ENCODE results near the gene NHSL1. TPM values are rescaled to one million over a fixed set of nuclear protein-coding genes. Genes with fewer than 3 reads are reported as not detected.

Gene NHSL1
- total RNA-seq, 1 donor from 2014 or later = 15.4 TPM

- no peak for DNase-seq (ENCODE audit: low read depth, low spot score)
Observed at GRCh38 chr6:138524526-138524925, 25.2 kb upstream of the NHSL1 start.

- no peak for DNase-seq (ENCODE audit: low read depth, low spot score)
Observed at GRCh38 chr6:138523347-138524210, 24.3 kb upstream of the NHSL1 start.

GRCh38 chr6:138522611-138523010 lies 23.3 kb upstream of the NHSL1 start:
- no peak for DNase-seq (ENCODE audit: low read depth, low spot score)

- DNase-seq (ENCODE audit: low read depth, low spot score) = no peak
Observed at GRCh38 chr6:138521790-138522189, 22.5 kb upstream of the NHSL1 start.

GRCh38 chr6:138520463-138520862 lies 21.2 kb upstream of the NHSL1 start:
- DNase-seq (ENCODE audit: low read depth, low spot score) = no peak

- DNase-seq (ENCODE audit: low read depth, low spot score) = no peak
Observed at GRCh38 chr6:138518054-138518453, 18.8 kb upstream of the NHSL1 start.

GRCh38 chr6:138517635-138518034 lies 18.3 kb upstream of the NHSL1 start:
- no peak for DNase-seq (ENCODE audit: low read depth, low spot score)

DNA sequence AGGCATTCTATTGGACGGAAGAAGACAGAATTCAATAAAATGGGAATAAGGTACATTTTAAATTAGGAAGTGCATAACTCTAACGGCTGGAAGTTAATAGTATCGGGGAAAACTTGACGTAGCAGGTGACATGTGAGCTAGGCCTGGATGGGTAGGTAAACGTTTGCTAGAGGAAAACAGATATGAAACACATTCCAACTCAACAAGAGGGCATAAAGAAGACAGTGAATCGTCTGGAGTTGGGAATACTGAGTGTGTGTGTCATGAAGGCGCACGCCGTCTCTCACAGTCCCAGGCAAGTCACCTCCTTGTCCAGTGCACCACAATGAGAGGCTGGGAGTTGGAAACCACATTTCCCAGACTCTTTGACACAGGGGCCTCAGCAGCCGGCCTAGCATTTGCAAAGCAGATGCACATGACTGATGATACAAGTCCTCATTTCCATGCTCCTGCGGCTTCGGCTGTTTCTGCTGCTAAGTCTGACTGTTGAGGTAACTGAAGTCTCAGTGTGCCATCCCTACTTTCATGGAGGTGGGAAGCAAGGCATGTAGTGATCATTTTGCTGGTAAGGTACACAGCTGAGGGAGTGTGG lies 16.5 kb upstream of the NHSL1 start:
- no peak for DNase-seq (ENCODE audit: low read depth, low spot score)

- DNase-seq (ENCODE audit: low read depth, low spot score) = no peak
Observed at GRCh38 chr6:138514860-138515540, 15.7 kb upstream of the NHSL1 start.

DNA sequence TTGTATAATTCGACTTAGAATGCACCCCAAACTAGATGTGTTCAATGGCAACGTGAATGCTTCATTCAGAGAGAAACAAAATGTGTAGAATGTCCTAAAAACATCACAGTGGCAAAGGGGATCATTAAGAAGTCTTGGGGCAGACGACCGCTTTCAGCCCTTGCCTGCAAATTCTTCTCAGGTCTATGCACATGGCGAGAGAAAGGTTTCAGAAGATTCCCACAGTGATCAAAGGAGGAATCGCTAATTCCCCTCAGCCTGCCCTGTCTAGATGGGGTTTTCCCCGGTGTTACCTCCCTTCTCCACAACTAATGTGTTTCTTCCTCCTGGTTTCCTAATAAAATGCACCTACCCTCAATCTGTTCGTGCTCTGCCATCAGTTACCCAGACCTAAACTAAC lies 13.3 kb upstream of the NHSL1 start:
- no peak for DNase-seq (ENCODE audit: low read depth, low spot score)

DNA sequence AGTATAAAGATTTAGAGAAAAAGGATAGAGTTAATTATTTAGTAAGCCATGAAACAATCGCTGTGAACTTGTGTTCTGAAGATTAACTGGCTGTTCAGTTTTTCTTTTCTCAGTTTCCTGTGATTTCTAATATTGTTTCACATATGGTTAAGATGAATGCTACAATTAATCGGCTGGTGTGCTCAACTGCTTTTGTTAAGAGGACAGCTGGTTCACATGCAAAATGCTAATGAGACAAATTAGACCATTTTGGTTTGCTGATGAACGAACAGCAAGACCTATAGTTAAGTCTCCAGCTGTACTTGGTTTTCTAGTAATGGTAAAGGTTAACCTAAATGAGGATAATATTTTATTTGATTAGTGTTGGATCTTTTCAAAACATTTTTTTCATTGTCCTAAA lies 10.8 kb upstream of the NHSL1 start:
- no peak for DNase-seq (ENCODE audit: low read depth, low spot score)

- DNase-seq (ENCODE audit: low read depth, low spot score) = no peak
Observed at GRCh38 chr6:138509371-138509770, 10.1 kb upstream of the NHSL1 start.

- no peak for DNase-seq (ENCODE audit: low read depth, low spot score)
Observed at GRCh38 chr6:138508676-138508988, 9.3 kb upstream of the NHSL1 start.

GRCh38 chr6:138507977-138508675 lies 8.8 kb upstream of the NHSL1 start:
- no peak for DNase-seq (ENCODE audit: low read depth, low spot score)

GRCh38 chr6:138504764-138505689 lies 5.7 kb upstream of the NHSL1 start:
- DNase-seq (ENCODE audit: low read depth, low spot score) = no peak

DNA sequence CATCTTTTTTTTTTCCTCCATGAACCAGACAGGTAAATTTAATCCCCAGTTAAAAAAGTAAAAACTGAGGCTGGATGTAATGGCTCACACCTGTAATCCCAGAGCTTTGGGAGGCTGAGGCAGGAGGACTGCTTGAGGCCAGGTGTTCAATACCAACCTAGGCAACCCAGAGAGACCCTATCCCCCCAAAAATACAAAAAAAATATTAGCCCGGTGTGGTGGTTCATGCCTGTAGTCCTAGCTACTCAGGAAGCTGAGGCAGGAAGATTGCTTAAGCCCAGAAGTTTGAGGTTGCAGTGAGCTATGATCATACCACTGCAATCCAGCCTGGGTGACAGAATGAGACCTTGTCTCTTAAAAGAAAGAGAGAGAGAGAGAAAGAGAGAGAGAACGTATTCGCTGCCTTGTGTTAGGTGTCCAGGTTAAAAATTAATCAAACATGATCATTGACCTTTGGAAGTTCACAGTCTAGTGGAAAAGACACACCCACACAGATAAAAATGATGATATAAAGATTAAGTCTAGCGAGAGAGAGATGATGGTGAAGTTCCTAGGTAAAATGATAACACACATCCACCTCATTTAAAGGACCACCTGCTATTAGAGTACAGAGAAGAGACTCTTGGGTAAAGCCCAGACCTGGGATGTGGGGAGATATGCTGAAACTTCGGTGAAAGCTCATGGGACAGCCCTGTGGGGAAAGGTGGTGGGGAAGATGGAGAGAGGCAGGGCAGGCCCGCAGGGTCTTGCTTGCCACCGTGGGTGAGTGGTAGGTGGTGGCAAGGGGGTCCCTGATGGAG lies 4.8 kb upstream of the NHSL1 start:
- DNase-seq (ENCODE audit: low read depth, low spot score) = no peak

DNA sequence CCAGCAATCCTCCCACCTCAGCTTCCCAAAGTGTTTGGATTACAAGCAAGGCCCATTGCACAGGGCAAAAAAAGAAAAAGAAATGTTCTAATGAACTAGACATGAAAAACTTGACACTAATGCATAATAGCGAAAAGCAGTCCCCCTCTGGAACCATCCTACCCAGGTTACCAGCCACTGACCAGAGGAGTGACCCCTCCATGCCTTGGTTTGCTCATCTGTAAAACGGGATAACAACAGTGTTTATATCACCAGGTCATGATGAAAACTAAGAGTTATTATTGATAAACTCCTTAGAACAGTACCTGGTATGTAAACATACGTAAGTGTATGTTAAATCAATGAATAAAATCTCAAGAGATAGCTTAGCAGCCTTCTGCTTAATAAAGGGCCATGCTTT lies 3.3 kb upstream of the NHSL1 start:
- DNase-seq (ENCODE audit: low read depth, low spot score) = no peak

DNA sequence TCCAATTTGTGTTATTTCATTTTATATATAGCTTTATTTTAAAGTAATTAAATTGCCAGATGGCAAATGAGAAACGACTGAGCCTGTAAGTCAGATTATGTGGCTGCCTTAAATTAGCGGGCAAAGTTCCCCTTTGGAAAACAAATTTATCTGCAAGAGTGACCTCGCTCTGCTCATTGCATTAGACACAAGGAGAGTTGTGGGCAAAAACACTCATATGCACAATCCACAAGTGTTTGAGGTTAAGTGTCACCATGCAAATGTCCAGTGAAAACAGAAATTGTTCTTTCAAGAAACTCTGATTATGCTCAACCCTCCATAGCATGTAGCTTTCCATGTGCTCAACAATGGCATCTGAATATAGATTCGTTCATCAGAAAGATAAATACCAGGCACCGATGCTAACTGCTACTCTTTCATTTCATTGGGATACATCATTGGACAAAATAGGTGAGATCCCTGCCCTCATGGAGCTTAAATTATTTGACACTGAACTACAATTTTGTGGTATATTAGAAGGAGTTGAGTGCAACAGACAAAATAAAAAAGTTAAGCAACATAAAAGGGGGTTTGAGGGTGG lies 1.7 kb upstream of the NHSL1 start:
- no peak for DNase-seq (ENCODE audit: low read depth, low spot score)

GRCh38 chr6:138500045-138500665 lies 861 bp upstream of the NHSL1 start:
- DNase-seq (ENCODE audit: low read depth, low spot score) = no peak

Data from pulmonary artery endothelial cell (primary cell).